Measurements from ENCODE around the gene DUSP1. TPM values are rescaled to one million over a fixed set of nuclear protein-coding genes. Genes with fewer than 3 reads are reported as not detected.
"Not testable (repeated sequence)": the region's sequence is repeated elsewhere in the genome, so short reads cannot be mapped to it uniquely, and the experiment has no call there.

Gene DUSP1
- total RNA-seq, 2 experiments from 2014 or later, result 5.3 to 7.0 TPM

GRCh38 chr5:172816925-172817562 lies 46.0 kb upstream of the DUSP1 start:
- Histone ChIP-seq H3K9me2 (ENCODE audit: insufficient read depth, low read length) (no peaks in the 10 kb centered on the region), H2AFZ (ENCODE audit: low read length) (no peak overlapping the region), H3K9me3 (ENCODE audit: low read length) (no peaks in the 10 kb centered on the region), H3K79me2 (ENCODE audit: insufficient read depth, low read depth, low read length) (no peaks in the 10 kb centered on the region), H3K27ac (ENCODE audit: low read depth, low read length, poor library complexity, severe bottlenecking) (no peak overlapping the region), H3K4me2 (ENCODE audit: low read length) (no peak overlapping the region), H3K36me3 (ENCODE audit: insufficient read depth, low read length) (no peaks in the 10 kb centered on the region), H3K4me1 (ENCODE audit: insufficient read depth, low read length, poor library complexity, severe bottlenecking) (no peaks in the 10 kb centered on the region), H4K20me1 (ENCODE audit: insufficient read depth, low read length) (no peaks in the 10 kb centered on the region), H3K4me3 (ENCODE audit: low read depth, low read length, poor library complexity, severe bottlenecking) (no peak overlapping the region)
- TF ChIP-seq, protein P1, sequence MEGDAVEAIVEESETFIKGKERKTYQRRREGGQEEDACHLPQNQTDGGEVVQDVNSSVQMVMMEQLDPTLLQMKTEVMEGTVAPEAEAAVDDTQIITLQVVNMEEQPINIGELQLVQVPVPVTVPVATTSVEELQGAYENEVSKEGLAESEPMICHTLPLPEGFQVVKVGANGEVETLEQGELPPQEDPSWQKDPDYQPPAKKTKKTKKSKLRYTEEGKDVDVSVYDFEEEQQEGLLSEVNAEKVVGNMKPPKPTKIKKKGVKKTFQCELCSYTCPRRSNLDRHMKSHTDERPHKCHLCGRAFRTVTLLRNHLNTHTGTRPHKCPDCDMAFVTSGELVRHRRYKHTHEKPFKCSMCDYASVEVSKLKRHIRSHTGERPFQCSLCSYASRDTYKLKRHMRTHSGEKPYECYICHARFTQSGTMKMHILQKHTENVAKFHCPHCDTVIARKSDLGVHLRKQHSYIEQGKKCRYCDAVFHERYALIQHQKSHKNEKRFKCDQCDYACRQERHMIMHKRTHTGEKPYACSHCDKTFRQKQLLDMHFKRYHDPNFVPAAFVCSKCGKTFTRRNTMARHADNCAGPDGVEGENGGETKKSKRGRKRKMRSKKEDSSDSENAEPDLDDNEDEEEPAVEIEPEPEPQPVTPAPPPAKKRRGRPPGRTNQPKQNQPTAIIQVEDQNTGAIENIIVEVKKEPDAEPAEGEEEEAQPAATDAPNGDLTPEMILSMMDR (conservative IDR thresholded peaks at IDR 0.05; ENCODE audit: low read length), result no peak
- no peak for TF ChIP-seq EZH2phosphoT487 (IDR thresholded peaks at IDR 0.05; ENCODE audit: borderline replicate concordance, low read depth, low read length)
- no TSS peak for BruUV-seq (replicated peaks)
- ChIA-PET POLR2A (no interaction called here), CTCF (ENCODE audit: unreplicated experiment) (no interaction called here)
- intact Hi-C loops (cut with micrococcal nuclease; ENCODE audit: unreplicated experiment), result no loop called here
- DNase-seq (ENCODE audit: low spot score), result no peak

DNA sequence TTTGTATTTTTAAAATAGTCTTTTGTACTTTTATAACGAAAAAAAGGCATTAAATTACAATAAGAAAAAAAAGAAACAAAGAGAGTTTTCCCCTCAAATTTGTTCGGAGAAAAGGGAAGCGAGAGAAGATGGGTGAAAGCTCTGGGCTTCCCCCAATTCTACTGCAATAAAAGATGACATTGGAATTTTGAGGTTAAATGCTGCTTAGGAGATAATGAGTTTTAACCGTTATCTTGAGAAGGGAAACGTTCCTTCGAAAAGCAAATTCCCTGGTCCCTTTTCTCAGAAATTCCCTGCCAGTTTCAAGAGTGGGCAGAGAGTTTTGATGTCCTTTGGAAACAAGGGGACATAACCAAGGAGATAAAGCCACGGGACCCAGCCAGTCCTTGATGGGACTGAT lies 44.6 kb upstream of the DUSP1 start:
- Histone ChIP-seq H3K9me2 (ENCODE audit: insufficient read depth, low read length) (no peaks in the 10 kb centered on the region), H3K27ac (ENCODE audit: low read depth, low read length, poor library complexity, severe bottlenecking) (no peak overlapping the region), H3K9me3 (ENCODE audit: low read length) (no peaks in the 10 kb centered on the region), H3K4me3 (ENCODE audit: low read depth, low read length, poor library complexity, severe bottlenecking) (no peak overlapping the region), H3K79me2 (ENCODE audit: insufficient read depth, low read depth, low read length) (no peaks in the 10 kb centered on the region), H3K36me3 (ENCODE audit: insufficient read depth, low read length) (no peaks in the 10 kb centered on the region), H3K4me1 (ENCODE audit: insufficient read depth, low read length, poor library complexity, severe bottlenecking) (no peaks in the 10 kb centered on the region), H3K4me2 (ENCODE audit: low read length) (no peak overlapping the region), H2AFZ (ENCODE audit: low read length) (no peak overlapping the region), H4K20me1 (ENCODE audit: insufficient read depth, low read length) (no peaks in the 10 kb centered on the region)
- POLR2A ChIA-PET, result interaction anchor here (0.6 to 0.9 kb wide), 2 partner anchors 17 to 527 kb away, joined by 3 read pairs; no protein-coding TSS in a partner anchor
- CTCF ChIA-PET (ENCODE audit: unreplicated experiment), result no interaction called here
- DNase-seq (ENCODE audit: low spot score), result no peak
- no TSS peak for BruUV-seq (replicated peaks)
- intact Hi-C loops (cut with micrococcal nuclease; ENCODE audit: unreplicated experiment), result no loop called here
- TF ChIP-seq, protein P1 (conservative IDR thresholded peaks at IDR 0.05; ENCODE audit: low read length), result no peak
- TF ChIP-seq EZH2phosphoT487 (IDR thresholded peaks at IDR 0.05; ENCODE audit: borderline replicate concordance, low read depth, low read length), result no peak

GRCh38 chr5:172810996-172811395 lies 40.0 kb upstream of the DUSP1 start:
- intact Hi-C loops (cut with micrococcal nuclease; ENCODE audit: unreplicated experiment); H3K4me1 ChIP-seq (ENCODE audit: insufficient read depth, low read length, poor library complexity, severe bottlenecking); H3K36me3 ChIP-seq (ENCODE audit: insufficient read depth, low read length); H4K20me1 ChIP-seq (ENCODE audit: insufficient read depth, low read length); DNase-seq (ENCODE audit: low spot score); H3K9me3 ChIP-seq (ENCODE audit: low read length); CTCF ChIA-PET (ENCODE audit: unreplicated experiment); H3K4me2 ChIP-seq (ENCODE audit: low read length); H3K9me2 ChIP-seq (ENCODE audit: insufficient read depth, low read length); H3K27ac ChIP-seq (ENCODE audit: low read depth, low read length, poor library complexity, severe bottlenecking); BruUV-seq (replicated peaks); H2AFZ ChIP-seq (ENCODE audit: low read length); POLR2A ChIA-PET; H3K79me2 ChIP-seq (ENCODE audit: insufficient read depth, low read depth, low read length); H3K4me3 ChIP-seq (ENCODE audit: low read depth, low read length, poor library complexity, severe bottlenecking): not testable (repeated sequence)
